ENCODE data around the gene CFAP65.

CFAP65 gene

GRCh38 chr2:219060821-219061791 lies 19.8 kb upstream of the CFAP65 start, which contains the start of gene IHH:
Gene IHH (minus strand): TSS chr2:219060921. CDS start chr2:219060467, 454 bp downstream.
- DNase-seq: no peak

- no peak for DNase-seq
These were observed 18.7 kb upstream of the CFAP65 start for GRCh38 chr2:219059725-219060682.

GRCh38 chr2:219059375-219059724 lies 18.0 kb upstream of the CFAP65 start:
- no peak for DNase-seq

- DNase-seq: no peak
These were observed 17.4 kb upstream of the CFAP65 start for GRCh38 chr2:219058541-219059374.

GRCh38 chr2:219057709-219058540 lies 16.6 kb upstream of the CFAP65 start:
- DNase-seq: peak; percentile 64

- DNase-seq: no peak
These were observed 15.8 kb upstream of the CFAP65 start for GRCh38 chr2:219056896-219057708.

GRCh38 chr2:219056176-219056895 lies 15.0 kb upstream of the CFAP65 start:
- DNase-seq: no peak

GRCh38 chr2:219054956-219055903 lies 13.9 kb upstream of the CFAP65 start:
- no peak for DNase-seq

GRCh38 chr2:219049282-219049681 lies 8.0 kb upstream of the CFAP65 start:
- DNase-seq: no peak

GRCh38 chr2:219045937-219046550 lies 4.7 kb upstream of the CFAP65 start:
- DNase-seq: no peak

- no peak for DNase-seq
These were observed 1.4 kb upstream of the CFAP65 start for GRCh38 chr2:219042750-219043149.

GRCh38 chr2:219042157-219042556 lies 841 bp upstream of the CFAP65 start:
- DNase-seq: no peak

GRCh38 chr2:219038600-219038999 lies 2.7 kb downstream of the CFAP65 start:
- no peak for DNase-seq

GRCh38 chr2:219037783-219038499 lies 3.4 kb downstream of the CFAP65 start:
- no peak for DNase-seq

GRCh38 chr2:219035942-219036341 lies 5.4 kb downstream of the CFAP65 start:
- no peak for DNase-seq

GRCh38 chr2:219034823-219035222 lies 6.5 kb downstream of the CFAP65 start:
- DNase-seq: no peak

GRCh38 chr2:219032051-219032745 lies 9.1 kb downstream of the CFAP65 start:
- DNase-seq: no peak
